ENCODE measurements around the gene TTN. TPM values are rescaled to one million over a fixed set of nuclear protein-coding genes. Genes with fewer than 3 reads are reported as not detected.

TTN gene
- total and polyA plus RNA-seq, 7 experiments from 2014 or later, result 3.1 to 45.5 (median 36.9) TPM

DNA sequence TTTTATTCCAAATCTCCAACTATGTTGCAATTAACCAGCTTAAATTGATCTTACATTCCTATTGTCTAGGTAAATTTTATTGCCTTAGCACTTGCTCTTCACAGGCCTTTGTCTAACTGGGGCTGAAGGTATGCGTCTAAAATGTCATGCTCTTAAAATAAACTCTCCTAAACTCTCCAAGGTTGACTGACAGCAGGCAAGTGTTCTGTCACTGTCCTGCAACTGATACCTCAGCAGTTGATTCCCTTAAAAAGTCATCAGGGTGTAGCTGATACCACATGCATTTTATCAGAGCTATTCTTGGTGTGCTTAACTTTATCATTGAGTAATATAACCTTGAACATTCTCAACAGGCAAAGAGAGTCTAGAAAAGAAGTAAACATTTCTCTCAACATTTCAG, 680 bp downstream of the TTN start:
- Mint-ChIP-seq H3K4me3 (no peak overlapping the region), H3K27me3 (no peaks in the 10 kb centered on the region), H3K27ac (peak overlapping the region in 2 of 9 donors; percentile 2 to 19), H3K36me3 (peaks cover 0 to 28% (median 13%) of the 10 kb centered on the region in 5 donors), H3K9me3 (no peaks in the 10 kb centered on the region), H3K4me1 (peaks cover 0 to 3% (median 0%) of the 10 kb centered on the region in 7 donors)
- POLR2A ChIA-PET, result no interaction called here
- H3K27me3 ChIP-seq (ENCODE audit: control insufficient read depth in 2 of 2, insufficient read depth in 2 of 2, low read length in 2 of 2), result no peaks in the 10 kb centered on the region
- CTCF ChIA-PET, result interaction anchor here (0.9 kb wide), 1 partner anchor 9 kb away, joined by 3 read pairs; no protein-coding TSS in a partner anchor
- H3K4me1 ChIP-seq (ENCODE audit: control insufficient read depth in 2 of 2, insufficient read depth in 2 of 2, low read length in 2 of 2), result no peaks in the 10 kb centered on the region
- peaks cover 0 to 6% (median 0%) of the 10 kb centered on the region in 3 experiments for H3K36me3 ChIP-seq (ENCODE audit: control insufficient read depth in 2 of 3, insufficient read depth in 3 of 3, low read length in 3 of 3)
- H3K27ac ChIP-seq (ENCODE audit: low read depth, low read length), result no peak overlapping the region
- ATAC-seq, result no peak
- no peak overlapping the region for H3K4me3 ChIP-seq (ENCODE audit: low read length)
- intact Hi-C loops (cut with micrococcal nuclease), result no loop called here
- DNase-seq, result no peak
- H3K9me3 ChIP-seq (ENCODE audit: control insufficient read depth in 2 of 3, low read length in 3 of 3), result no peaks in the 10 kb centered on the region

DNA sequence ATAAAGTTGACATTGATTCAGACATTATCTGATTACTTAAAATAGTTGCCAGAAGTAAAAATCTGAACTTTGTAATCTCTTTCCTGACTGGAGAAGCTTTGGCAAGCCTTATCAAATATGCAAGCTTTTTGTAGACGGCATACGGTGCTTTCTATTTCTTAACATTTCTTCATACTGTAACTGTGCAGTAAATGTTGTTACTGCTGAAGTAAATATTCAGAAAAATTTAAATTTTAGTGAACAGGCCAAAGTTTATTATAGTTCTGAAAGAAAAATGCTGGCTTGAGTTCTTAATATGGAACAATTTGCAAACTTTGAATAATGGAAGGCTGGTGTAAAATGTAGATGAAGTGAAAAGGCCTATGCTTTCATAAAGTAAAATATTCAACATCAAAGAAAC, 1.8 kb downstream of the TTN start:
- CTCF ChIA-PET, result no interaction called here

DNA sequence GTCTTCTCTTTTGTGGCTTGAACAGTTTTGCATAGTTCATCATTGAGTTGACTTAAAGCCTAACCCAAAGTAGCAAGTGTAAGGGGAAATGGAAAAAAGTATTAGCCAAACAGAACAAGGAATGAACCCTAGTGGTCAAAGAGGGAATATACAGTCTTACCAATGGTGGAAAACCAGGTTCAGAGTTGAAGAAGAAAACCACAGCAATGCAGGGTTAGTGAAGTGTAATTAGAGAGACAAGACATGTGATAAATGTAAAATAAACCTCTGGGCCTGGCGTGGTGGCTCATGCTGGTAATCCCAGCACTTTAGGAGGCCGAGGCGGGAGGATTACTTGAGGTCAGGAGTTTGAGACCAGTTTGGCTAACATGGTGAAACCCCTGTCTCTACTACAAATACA, 2.4 kb downstream of the TTN start:
- intact Hi-C loops (cut with micrococcal nuclease), result no loop called here
- Histone ChIP-seq H3K4me1 (ENCODE audit: control insufficient read depth in 2 of 2, insufficient read depth in 2 of 2, low read length in 2 of 2) (no peaks in the 10 kb centered on the region), H3K9me3 (ENCODE audit: control insufficient read depth in 2 of 3, low read length in 3 of 3) (no peaks in the 10 kb centered on the region), H3K27me3 (ENCODE audit: control insufficient read depth in 2 of 2, insufficient read depth in 2 of 2, low read length in 2 of 2) (no peaks in the 10 kb centered on the region), H3K27ac (ENCODE audit: low read depth, low read length) (no peak overlapping the region), H3K4me3 (ENCODE audit: low read length) (no peak overlapping the region), H3K36me3 (ENCODE audit: control insufficient read depth in 2 of 3, insufficient read depth in 3 of 3, low read length in 3 of 3) (peaks cover 0 to 21% (median 0%) of the 10 kb centered on the region in 3 experiments)
- Mint-ChIP-seq H3K27ac (peak overlapping the region in 1 of 9 donors; percentile 51), H3K27me3 (no peaks in the 10 kb centered on the region), H3K4me3 (no peak overlapping the region), H3K4me1 (peaks cover 0 to 3% (median 0%) of the 10 kb centered on the region in 7 donors), H3K9me3 (no peaks in the 10 kb centered on the region), H3K36me3 (peaks cover 0 to 33% (median 16%) of the 10 kb centered on the region in 5 donors)
- DNase-seq, result no peak
- ATAC-seq, result no peak
- ChIA-PET POLR2A (no interaction called here), CTCF (interaction anchor here (0.6 kb wide), 1 partner anchor 10 kb away, joined by 3 read pairs; no protein-coding TSS in a partner anchor)

More for the DNA sequence above, 1.8 kb downstream of the TTN start:
- Histone ChIP-seq H3K36me3 (ENCODE audit: control insufficient read depth in 2 of 3, insufficient read depth in 3 of 3, low read length in 3 of 3) (peaks cover 0 to 15% (median 0%) of the 10 kb centered on the region in 3 experiments), H3K9me3 (ENCODE audit: control insufficient read depth in 2 of 3, low read length in 3 of 3) (no peaks in the 10 kb centered on the region), H3K27me3 (ENCODE audit: control insufficient read depth in 2 of 2, insufficient read depth in 2 of 2, low read length in 2 of 2) (no peaks in the 10 kb centered on the region), H3K4me1 (ENCODE audit: control insufficient read depth in 2 of 2, insufficient read depth in 2 of 2, low read length in 2 of 2) (no peaks in the 10 kb centered on the region), H3K27ac (ENCODE audit: low read depth, low read length) (no peak overlapping the region), H3K4me3 (ENCODE audit: low read length) (no peak overlapping the region)
- ATAC-seq (no peak), DNase-seq (no peak)
- Mint-ChIP-seq H3K9me3 (no peaks in the 10 kb centered on the region), H3K27me3 (no peaks in the 10 kb centered on the region), H3K27ac (no peak overlapping the region), H3K36me3 (peaks cover 0 to 33% (median 17%) of the 10 kb centered on the region in 5 donors), H3K4me3 (no peak overlapping the region), H3K4me1 (peaks cover 0 to 3% (median 0%) of the 10 kb centered on the region in 7 donors)
- POLR2A ChIA-PET, result no interaction called here
- intact Hi-C loops (cut with micrococcal nuclease), result no loop called here

DNA sequence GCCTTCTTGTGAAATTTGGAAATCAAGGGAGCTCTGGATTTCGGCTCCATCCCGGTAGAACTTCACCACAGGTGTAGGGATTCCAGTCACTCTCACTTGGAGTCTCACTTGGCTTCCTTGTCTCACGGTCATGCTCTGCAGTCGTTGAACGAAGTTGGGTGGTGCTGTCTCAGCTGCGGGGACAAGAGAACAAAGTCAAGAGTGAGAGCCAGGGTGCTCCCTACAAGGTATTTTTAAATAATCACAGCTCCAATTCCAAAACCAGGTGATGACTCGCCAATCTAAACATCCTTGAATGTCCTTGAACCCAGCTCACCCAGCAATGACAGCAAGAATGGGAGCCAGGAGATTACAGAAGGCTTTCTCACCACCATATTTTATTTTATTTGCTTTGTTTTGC, 6.7 kb downstream of the TTN start:
- H3K27me3 ChIP-seq (ENCODE audit: control insufficient read depth in 2 of 2, insufficient read depth in 2 of 2, low read length in 2 of 2), result no peaks in the 10 kb centered on the region
- Mint-ChIP-seq H3K27ac (no peak overlapping the region), H3K9me3 (no peaks in the 10 kb centered on the region), H3K27me3 (no peaks in the 10 kb centered on the region), H3K4me3 (no peak overlapping the region), H3K36me3 (peaks cover 0 to 44% (median 32%) of the 10 kb centered on the region in 5 donors), H3K4me1 (peaks cover 0 to 3% (median 0%) of the 10 kb centered on the region in 7 donors)
- POLR2A ChIA-PET, result no interaction called here
- DNase-seq (no peak), ATAC-seq (no peak)
- CTCF ChIA-PET, result interaction anchor here (0.6 kb wide), 1 partner anchor 84 kb away, joined by 3 read pairs; no protein-coding TSS in a partner anchor
- no peaks in the 10 kb centered on the region for H3K4me1 ChIP-seq (ENCODE audit: control insufficient read depth in 2 of 2, insufficient read depth in 2 of 2, low read length in 2 of 2)
- intact Hi-C loops (cut with micrococcal nuclease), result no loop called here
- H3K4me3 ChIP-seq (ENCODE audit: low read length), result no peak overlapping the region
- no peaks in the 10 kb centered on the region for H3K9me3 ChIP-seq (ENCODE audit: control insufficient read depth in 2 of 3, low read length in 3 of 3)
- no peak overlapping the region for H3K27ac ChIP-seq (ENCODE audit: low read depth, low read length)
- peaks cover 0 to 29% (median 0%) of the 10 kb centered on the region in 3 experiments for H3K36me3 ChIP-seq (ENCODE audit: control insufficient read depth in 2 of 3, insufficient read depth in 3 of 3, low read length in 3 of 3)

DNA sequence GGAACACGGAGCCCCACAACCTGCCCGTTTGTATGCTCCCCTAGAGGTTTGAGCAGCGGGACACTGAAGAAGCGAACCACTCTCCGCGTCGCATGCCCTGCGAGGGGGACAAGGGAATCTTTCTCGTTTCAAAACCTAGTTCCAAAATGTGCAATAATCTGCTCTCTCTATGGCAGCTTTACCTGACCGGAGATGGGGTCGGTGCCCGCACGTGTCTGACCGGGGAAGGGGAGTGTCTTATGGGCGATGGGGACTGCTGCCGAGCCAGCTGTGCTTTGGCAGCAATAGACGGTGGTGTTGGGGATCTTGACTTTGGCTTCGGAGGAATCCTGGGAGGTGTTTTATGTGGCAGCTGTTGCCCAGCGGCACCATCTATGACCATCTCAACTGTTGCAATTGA, 7.9 kb downstream of the TTN start:
- H3K36me3 ChIP-seq (ENCODE audit: control insufficient read depth in 2 of 3, insufficient read depth in 3 of 3, low read length in 3 of 3), result peaks cover 0 to 41% (median 5%) of the 10 kb centered on the region in 3 experiments
- H3K27ac Mint-ChIP-seq, result peak overlapping the region in 1 of 9 donors; percentile 41
- H3K9me3 Mint-ChIP-seq, result no peaks in the 10 kb centered on the region
- no peaks in the 10 kb centered on the region for H3K27me3 Mint-ChIP-seq
- H3K4me3 ChIP-seq (ENCODE audit: low read length), result no peak overlapping the region
- no peak overlapping the region for H3K4me3 Mint-ChIP-seq
- CTCF ChIA-PET, result no interaction called here
- H3K36me3 Mint-ChIP-seq, result peaks cover 0 to 46% (median 32%) of the 10 kb centered on the region in 5 donors
- H3K9me3 ChIP-seq (ENCODE audit: control insufficient read depth in 2 of 3, low read length in 3 of 3), result no peaks in the 10 kb centered on the region
- no peak overlapping the region for H3K27ac ChIP-seq (ENCODE audit: low read depth, low read length)
- POLR2A ChIA-PET, result no interaction called here
- no peaks in the 10 kb centered on the region for H3K27me3 ChIP-seq (ENCODE audit: control insufficient read depth in 2 of 2, insufficient read depth in 2 of 2, low read length in 2 of 2)
- no peaks in the 10 kb centered on the region for H3K4me1 ChIP-seq (ENCODE audit: control insufficient read depth in 2 of 2, insufficient read depth in 2 of 2, low read length in 2 of 2)
- DNase-seq (no peak), ATAC-seq (no peak)
- intact Hi-C loops (cut with micrococcal nuclease), result loop anchor here (5.0 kb wide), 3 partner anchors 93 to 587 kb away; no protein-coding TSS in a partner anchor
- H3K4me1 Mint-ChIP-seq, result no peaks in the 10 kb centered on the region

DNA sequence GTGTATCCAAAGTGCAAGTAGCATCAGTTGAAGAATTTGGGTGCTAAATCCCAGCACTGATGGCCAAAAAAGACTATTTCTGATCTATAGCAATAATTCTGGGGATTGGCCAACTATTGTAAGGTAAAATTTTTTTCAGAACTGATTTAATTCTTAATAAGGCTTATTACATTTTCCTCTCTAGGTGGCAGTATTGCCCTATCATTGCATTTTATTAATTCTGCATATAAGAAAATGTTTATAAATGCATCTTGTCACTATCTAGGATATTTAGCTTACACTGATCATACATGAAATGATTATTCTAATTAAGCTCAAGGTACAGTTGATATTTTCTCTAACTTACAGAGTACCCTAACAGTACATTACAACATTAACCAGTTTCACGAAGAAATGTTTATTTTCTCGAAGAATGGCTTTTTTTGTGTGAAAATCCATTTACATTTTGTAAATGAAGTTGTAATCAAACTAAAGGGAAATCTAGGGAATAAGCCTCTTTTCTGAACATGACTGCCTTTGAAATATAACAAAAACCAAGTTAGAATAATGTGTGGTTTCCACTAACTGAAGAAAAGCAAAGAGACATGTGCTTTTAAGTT, 11.0 kb downstream of the TTN start:
- DNase-seq (peak in 5 of 9 donors; percentile 27 to 33 (median 28)), ATAC-seq (no peak)
- Mint-ChIP-seq H3K4me1 (no peaks in the 10 kb centered on the region), H3K27me3 (no peaks in the 10 kb centered on the region), H3K27ac (no peak overlapping the region), H3K36me3 (peaks cover 0 to 62% (median 52%) of the 10 kb centered on the region in 5 donors), H3K9me3 (no peaks in the 10 kb centered on the region), H3K4me3 (no peak overlapping the region)
- no peaks in the 10 kb centered on the region for H3K4me1 ChIP-seq (ENCODE audit: control insufficient read depth in 2 of 2, insufficient read depth in 2 of 2, low read length in 2 of 2)
- H3K27me3 ChIP-seq (ENCODE audit: control insufficient read depth in 2 of 2, insufficient read depth in 2 of 2, low read length in 2 of 2), result no peaks in the 10 kb centered on the region
- H3K4me3 ChIP-seq (ENCODE audit: low read length), result no peak overlapping the region
- no peak overlapping the region for H3K27ac ChIP-seq (ENCODE audit: low read depth, low read length)
- POLR2A ChIA-PET, result no interaction called here
- H3K9me3 ChIP-seq (ENCODE audit: control insufficient read depth in 2 of 3, low read length in 3 of 3), result no peaks in the 10 kb centered on the region
- CTCF ChIA-PET, result interaction anchor here (0.6 to 1.6 kb wide), 4 partner anchors 105 to 340 kb away, joined by 3 to 11 read pairs (median 4); no protein-coding TSS in a partner anchor
- peaks cover 0 to 48% (median 10%) of the 10 kb centered on the region in 3 experiments for H3K36me3 ChIP-seq (ENCODE audit: control insufficient read depth in 2 of 3, insufficient read depth in 3 of 3, low read length in 3 of 3)
- intact Hi-C loops (cut with micrococcal nuclease), result loop anchor here (1.0 to 5.0 kb wide), 6 partner anchors 96 to 584 kb away; no protein-coding TSS in a partner anchor

DNA sequence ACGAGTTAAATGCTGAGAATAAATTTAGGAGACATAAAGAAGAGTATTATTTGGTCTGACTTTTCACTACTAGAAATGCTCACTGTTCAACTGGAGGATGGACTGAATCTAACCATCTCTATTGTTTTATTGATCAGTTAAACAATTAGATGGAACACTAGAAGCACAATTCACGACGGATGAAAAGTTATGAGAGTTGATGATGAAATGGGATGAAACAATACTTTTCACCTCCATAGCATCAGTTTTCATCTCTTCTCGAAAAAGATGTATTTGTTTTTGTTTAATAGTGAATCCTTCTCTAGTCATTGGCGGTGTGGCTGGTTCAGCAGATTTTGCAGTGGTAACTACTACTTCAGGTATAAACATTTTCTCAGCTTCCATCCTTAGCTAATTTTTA, 19.3 kb downstream of the TTN start:
- Mint-ChIP-seq H3K27ac (no peak overlapping the region), H3K36me3 (peaks cover 4 to 55% (median 21%) of the 10 kb centered on the region in 5 donors), H3K4me3 (no peak overlapping the region), H3K9me3 (no peaks in the 10 kb centered on the region), H3K27me3 (no peaks in the 10 kb centered on the region), H3K4me1 (peaks cover 0 to 6% (median 0%) of the 10 kb centered on the region in 7 donors)
- DNase-seq, result no peak
- Histone ChIP-seq H3K27ac (ENCODE audit: low read depth, low read length) (no peak overlapping the region), H3K4me1 (ENCODE audit: control insufficient read depth in 2 of 2, insufficient read depth in 2 of 2, low read length in 2 of 2) (no peaks in the 10 kb centered on the region), H3K9me3 (ENCODE audit: control insufficient read depth in 2 of 3, low read length in 3 of 3) (no peaks in the 10 kb centered on the region), H3K4me3 (ENCODE audit: low read length) (no peak overlapping the region), H3K36me3 (ENCODE audit: control insufficient read depth in 2 of 3, insufficient read depth in 3 of 3, low read length in 3 of 3) (peaks cover 0 to 29% (median 5%) of the 10 kb centered on the region in 3 experiments), H3K27me3 (ENCODE audit: control insufficient read depth in 2 of 2, insufficient read depth in 2 of 2, low read length in 2 of 2) (no peaks in the 10 kb centered on the region)
- POLR2A ChIA-PET, result no interaction called here
- intact Hi-C loops (cut with micrococcal nuclease), result no loop called here
- CTCF ChIA-PET, result no interaction called here
- no peak for ATAC-seq

All from naive thymus-derived CD4-positive, alpha-beta T cell (primary cell).